HG03342 (cell line): Measurements from ENCODE around the gene TXNRD2.

Experiments
- ATAC-seq: cut with Tn5 transposase; IDR thresholded peaks from one replicate; pipeline ENCODE4 v1.9.1; 2021; ENCODE audit warnings: mild to moderate bottlenecking, moderate library complexity; ENCODE audit not compliant: unreplicated experiment

The TXNRD2 gene

DNA sequence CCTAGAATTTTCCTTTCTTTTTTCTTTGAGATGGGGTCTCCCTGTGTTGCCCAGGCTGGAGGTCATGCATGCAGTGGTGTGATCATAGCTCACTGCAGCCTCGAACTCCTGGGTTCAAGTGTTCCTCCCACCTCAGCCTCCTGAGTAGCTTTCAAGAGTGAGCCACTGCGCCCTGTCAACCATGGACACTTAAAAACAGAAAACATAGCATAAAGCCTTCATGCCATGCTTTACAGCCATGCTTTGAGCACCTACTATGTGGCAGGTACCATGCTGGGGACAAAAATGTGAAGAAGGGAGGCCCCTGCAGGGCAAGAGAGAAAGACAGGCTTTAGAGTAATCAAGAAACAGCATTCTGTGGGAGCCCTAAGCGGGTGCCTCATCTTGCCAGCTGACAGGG is 73.3 kb downstream of the TXNRD2 start:
- no peak for ATAC-seq

- no peak for ATAC-seq
These were observed 74.0 kb downstream of the TXNRD2 start for GRCh38 chr22:19867617-19868016.

DNA sequence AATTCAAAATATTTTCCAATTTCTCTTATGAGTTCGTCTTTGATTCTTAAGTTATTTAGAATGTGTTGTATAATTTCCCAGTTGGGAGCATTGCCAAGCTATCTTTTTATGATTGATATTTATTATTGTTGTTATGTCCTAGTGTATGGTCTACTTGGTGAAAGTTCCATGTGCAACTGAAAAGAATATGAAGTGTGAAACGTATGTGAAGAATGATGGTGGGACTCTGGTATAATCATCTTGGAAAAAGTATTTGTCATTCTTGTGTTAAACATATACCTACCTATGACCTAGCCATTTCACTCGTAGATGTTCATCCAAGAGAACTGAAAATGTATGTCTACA is 75.0 kb downstream of the TXNRD2 start:
- ATAC-seq, result no peak

DNA sequence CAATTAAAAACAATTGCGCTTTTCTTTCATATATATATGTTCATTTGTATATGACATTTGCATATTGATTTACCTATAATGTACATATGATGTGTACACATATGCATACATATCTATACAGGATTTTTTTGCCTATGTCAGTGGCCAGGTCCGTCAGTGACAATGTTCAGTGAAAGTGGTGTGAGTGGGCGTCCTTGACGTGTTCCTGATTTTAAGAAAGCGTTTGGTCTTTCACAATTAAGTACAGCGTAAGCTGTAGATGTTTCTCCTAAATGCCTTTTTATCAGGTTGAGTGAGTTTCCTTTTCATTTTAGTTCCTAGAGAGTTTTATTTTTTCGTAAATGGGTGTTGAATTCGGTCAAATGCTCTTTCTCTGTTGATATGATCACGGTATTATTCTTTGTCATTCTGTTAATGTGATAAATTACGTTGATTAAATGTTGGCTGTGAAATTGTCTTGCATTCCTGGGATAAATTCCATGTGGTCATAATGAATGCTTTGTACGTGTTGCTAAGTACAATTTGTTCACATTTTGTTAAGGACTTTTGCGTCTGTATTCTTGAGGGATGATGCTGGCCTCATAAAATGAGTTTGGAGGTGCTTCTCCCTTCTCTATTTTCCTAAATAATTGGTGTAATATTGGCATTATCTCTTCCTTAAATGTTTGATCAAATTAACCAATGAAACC is 76.3 kb downstream of the TXNRD2 start:
- ATAC-seq, result no peak

- no peak for ATAC-seq
These were observed 77.0 kb downstream of the TXNRD2 start for GRCh38 chr22:19864538-19865106.

DNA sequence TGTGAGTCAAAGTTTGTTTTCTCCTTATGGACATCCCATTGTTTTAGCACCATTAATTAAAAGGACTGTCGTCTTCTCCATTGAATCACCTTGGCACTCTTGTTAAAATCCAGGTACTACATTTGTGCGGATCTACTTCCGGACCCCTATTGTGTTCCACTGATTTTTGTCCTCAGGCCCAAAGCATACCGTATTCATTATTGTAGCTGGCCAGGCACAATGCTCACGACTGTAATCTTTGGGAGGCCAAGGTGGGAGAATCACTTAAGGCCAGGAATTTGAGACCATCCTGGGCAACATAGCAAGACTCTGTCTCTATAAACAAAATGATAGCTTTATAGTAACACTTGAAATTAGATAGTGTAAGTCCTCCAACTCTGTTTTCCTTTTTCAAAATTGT is 78.0 kb downstream of the TXNRD2 start:
- no peak for ATAC-seq

DNA sequence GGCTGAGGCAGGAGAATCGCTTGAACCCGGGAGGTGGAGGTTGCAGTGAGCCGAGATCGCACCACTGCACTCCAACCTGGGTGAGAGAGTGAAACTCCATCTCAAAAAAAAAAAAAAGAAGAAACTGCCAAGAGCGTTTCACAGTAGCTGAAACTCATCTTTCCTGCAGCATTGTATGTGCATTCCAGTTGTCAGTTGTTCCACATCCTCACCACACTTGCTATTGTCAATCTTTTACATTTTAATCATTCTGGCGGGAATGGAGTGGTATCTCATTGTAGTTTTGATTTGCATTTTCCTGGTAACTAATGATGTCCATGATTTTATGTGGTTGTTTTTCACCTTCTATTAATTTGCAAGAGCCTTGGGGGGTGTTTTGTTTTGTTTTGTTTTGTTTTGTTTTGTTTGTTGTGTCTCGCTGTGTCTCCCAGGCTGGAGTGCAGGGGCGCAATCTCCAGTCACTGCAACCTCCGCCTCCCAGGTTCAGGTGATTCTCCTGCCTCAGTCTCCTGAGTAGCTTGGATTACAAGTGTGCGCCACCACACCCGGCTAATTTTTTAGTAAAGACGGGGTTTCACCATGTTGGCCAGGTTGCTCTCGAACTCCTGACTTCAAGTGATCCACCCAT is 78.9 kb downstream of the TXNRD2 start:
- no peak for ATAC-seq

- ATAC-seq, result no peak
These were observed 81.6 kb downstream of the TXNRD2 start for GRCh38 chr22:19859861-19860510.

DNA sequence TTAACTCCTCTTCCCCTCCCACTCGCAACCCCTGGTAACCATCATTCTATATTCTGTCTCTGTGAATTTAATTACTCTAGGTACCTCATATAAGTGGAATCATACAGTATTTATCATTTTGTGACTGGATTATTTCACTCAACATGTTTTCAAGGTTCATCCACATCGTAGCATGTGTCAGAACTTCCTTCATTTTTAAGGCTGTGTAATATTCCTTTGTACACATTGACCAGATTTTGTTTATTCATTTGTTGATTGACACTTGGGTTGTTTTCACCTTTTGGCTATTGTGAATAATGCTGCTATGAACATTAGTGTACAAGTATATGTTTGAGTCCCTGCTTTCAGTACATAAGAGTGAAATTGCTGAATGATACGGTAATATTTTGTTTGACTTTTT is 84.2 kb downstream of the TXNRD2 start:
- no peak for ATAC-seq

DNA sequence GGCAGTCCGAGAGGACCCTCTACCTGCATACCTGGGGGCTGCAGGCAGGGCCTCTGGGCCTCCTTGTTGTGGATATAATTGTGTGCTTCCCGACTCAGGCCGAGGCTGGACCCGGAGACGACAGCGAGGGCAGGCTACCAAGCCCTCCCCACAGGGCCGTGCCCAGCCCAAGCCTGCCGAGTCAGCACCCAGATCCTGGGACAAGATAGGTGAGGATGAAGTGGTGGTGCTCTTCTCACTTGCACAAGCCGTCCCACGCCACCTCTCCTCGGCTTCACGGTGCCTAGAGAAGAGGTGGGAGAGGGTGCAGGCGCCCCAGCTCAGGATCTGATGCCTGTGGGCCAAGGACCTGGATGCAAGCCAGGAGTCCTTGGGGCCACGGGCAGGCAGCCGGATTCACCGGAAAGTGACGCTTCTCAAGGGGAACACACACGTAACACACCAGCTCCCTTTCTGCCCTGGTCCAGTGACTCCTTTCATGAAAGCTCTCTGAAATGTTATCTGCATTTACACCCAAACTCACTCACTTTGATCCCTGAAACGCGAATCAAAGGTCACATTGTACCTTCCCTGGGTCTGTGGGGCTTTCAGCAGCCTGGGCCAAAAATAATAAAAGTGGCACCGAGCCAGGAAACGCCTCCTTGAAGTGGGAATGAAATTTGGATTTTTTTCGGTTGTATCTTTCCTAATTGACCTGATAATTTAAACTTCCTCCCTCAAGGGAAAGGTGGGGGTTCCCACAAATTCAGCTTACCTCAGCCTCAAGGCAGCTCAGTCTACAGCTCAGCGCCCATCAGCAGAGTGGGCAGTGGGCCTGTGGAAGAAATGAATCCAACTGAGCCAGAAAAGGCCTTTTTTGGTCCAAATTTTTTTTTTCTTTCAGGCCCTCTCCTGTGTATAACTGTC is 85.9 kb downstream of the TXNRD2 start:
- ATAC-seq, result peak; percentile 29

GRCh38 chr22:19854778-19855503 is 86.7 kb downstream of the TXNRD2 start, which contains the start of the genes GNB1L and RTL10:
Gene GNB1L (minus strand): TSS chr22:19854874. CDS start chr22:19821355, 33,519 bp downstream.
Gene RTL10 (minus strand): TSS chr22:19854874. CDS start chr22:19852261, 2,613 bp downstream.
- peak; percentile 78 for ATAC-seq

- no peak for ATAC-seq
These were observed 87.5 kb downstream of the TXNRD2 start for GRCh38 chr22:19853879-19854777.

DNA sequence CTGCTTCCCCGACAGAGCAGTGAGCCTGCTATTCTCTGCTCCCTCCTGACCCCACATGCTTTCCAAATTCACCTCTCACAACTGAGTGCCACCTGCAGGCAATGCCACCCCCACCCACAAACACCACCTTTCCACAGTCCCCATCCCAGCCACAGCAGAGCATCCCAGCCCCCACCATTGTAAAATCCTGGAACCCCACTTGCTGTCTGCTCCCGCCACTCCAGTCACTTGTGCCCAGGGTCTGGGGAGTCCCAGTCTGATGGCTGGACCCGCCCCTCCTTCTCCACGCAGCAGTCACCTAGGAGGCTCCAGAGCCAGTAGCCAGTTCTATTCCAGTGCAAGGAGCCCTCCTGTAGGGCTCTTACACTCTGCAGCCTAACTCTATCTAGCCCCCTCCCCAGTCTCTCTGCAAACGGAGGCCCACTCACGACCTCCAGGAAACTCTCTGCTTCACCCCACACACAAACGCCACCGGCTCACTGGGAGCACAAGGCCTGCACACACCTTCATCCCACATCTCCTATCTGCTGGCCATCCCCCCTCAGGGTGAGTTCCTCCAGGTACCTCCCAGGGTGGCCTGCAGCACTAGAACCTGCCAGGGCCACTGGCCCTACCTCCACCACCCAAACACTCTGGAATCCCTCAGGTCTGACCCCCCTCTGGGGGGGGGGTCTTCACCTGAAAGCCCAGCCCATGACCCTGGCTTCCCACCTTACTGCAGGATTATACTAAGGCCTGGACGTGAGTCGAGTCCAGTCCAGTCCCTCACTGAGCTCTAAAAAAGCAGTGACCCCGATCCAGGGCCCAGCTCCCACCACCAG is 88.3 kb downstream of the TXNRD2 start:
- no peak for ATAC-seq

GRCh38 chr22:19852177-19852781 is 89.3 kb downstream of the TXNRD2 start:
- ATAC-seq, result no peak

- ATAC-seq, result no peak
These were observed 90.1 kb downstream of the TXNRD2 start for GRCh38 chr22:19851291-19852176.

- no peak for ATAC-seq
These were observed 90.9 kb downstream of the TXNRD2 start for GRCh38 chr22:19850763-19851109.
